K562 (cell line): ENCODE results near the gene MPRIP. TPM values are rescaled to one million over a fixed set of nuclear protein-coding genes. Genes with fewer than 3 reads are reported as not detected.

Source experiments
- ATAC-seq: fragments of 200-7000 bp; cut with Tn5 transposase; 3 replicates; pipeline ENCODE4 v1.9.1; 2020; ENCODE audit warnings: moderate library complexity
- BruUV-seq: library from RNA; stranded (reverse); fragments of 400-500 nt; replicated peaks from 2 replicates; lab custom pipeline; 2021; lab: Mats Ljungman, UMichigan
- CTCF ChIA-PET: fragments of 300-600 bp; formaldehyde crosslinking; extraction: SDS; loops from one replicate; lab custom pipeline; 2021; ENCODE audit warnings: low intra/inter-chr PET ratio; lab: Yijun Ruan, JAX
- POLR2A ChIA-PET: fragments of 300-600, 350-650 bp; sonication (Branson Sonifier 250); formaldehyde crosslinking; extraction: SDS; loops from one replicate; lab custom pipeline; 2021; ENCODE audit warnings: antibody characterized with exemption, inconsistent platforms; lab: Yijun Ruan, JAX
- DNase-seq, 4 experiments: peaks; one replicate each; pipeline versions ENCODE4 v3.0.0 to v3.0.0-alpha.2; 2011 to 2018; ENCODE audit warnings: low spot score in 3 of 4, mixed read lengths in 3 of 4; ENCODE audit errors: extremely low read depth in 1 of 4
- FAIRE-seq: peaks from 2 replicates; lab custom pipeline; 2011; peaks lifted over from hg19 to GRCh38; lab: Jason Lieb, UNC
- H2AFZ ChIP-seq: 2 replicates; pipeline ENCODE4 v1.6.0; 2011; ENCODE audit warnings: low read depth, low read length, control low read depth, inconsistent platforms
- H3K27ac ChIP-seq: fragments of 200-600 bp; 3 replicates; pipeline ENCODE4 v1.8.0; 2011; ENCODE audit warnings: low read depth, mild to moderate bottlenecking, control low read depth, inconsistent platforms, low read length, moderate library complexity, mixed read lengths; ENCODE audit errors: extremely low read depth
- H3K27me3 ChIP-seq, 2 experiments: fragments of 300-600 bp in 1 of 2; 2 replicates in 1 of 2; 3 replicates in 1 of 2; pipeline versions ENCODE4 v1.6.0 to v1.8.0; 2011; ENCODE audit warnings: inconsistent platforms in 2 of 2, low read length in 2 of 2, mild to moderate bottlenecking in 1 of 2, mixed read lengths in 1 of 2, moderate library complexity in 1 of 2; ENCODE audit not compliant: control insufficient read depth in 2 of 2, insufficient read depth in 2 of 2
- H3K36me3 ChIP-seq: fragments of 300-600 bp; 3 replicates; pipeline ENCODE4 v1.8.0; 2011; ENCODE audit warnings: mild to moderate bottlenecking, low read length, inconsistent platforms; ENCODE audit not compliant: control insufficient read depth, insufficient read depth
- H3K4me1 ChIP-seq, 2 experiments: fragments of 200-600 bp in 1 of 2; replicated peaks in 1 of 2; 2 replicates in 1 of 2; 3 replicates in 1 of 2; pipeline versions ENCODE4 v1.5.1 to v1.8.0; 2011; ENCODE audit warnings: inconsistent platforms in 2 of 2, low read length in 2 of 2, mild to moderate bottlenecking in 1 of 2, mixed read lengths in 1 of 2, moderate library complexity in 1 of 2; ENCODE audit not compliant: control insufficient read depth in 2 of 2, insufficient read depth in 2 of 2
- H3K4me2 ChIP-seq: 2 replicates; pipeline ENCODE4 v1.6.1; 2011; ENCODE audit warnings: low read length, control low read depth, inconsistent platforms, mixed read lengths; ENCODE audit not compliant: insufficient read depth
- H3K4me3 ChIP-seq: fragments of 200-600 bp; sonication (generic), shearing (Covaris generic); 2 replicates; pipeline ENCODE4 v1.5.1; 2016; ENCODE audit warnings: control low read depth, inconsistent platforms
- H3K79me2 ChIP-seq: fragments of 200-600 bp; 3 replicates; pipeline ENCODE4 v1.8.0; 2011; ENCODE audit warnings: low read length, inconsistent platforms; ENCODE audit not compliant: control insufficient read depth, insufficient read depth
- H3K9ac ChIP-seq, 2 experiments: 2 replicates each; pipeline versions ENCODE4 v1.6.0 to v1.6.1; 2011; ENCODE audit warnings: low read depth in 2 of 2, low read length in 2 of 2, control low read depth in 1 of 2, inconsistent platforms in 1 of 2, mild to moderate bottlenecking in 1 of 2, mixed read lengths in 1 of 2; ENCODE audit not compliant: insufficient read depth in 1 of 2
- H3K9me1 ChIP-seq: one replicate; pipeline ENCODE4 v1.6.0; 2011; ENCODE audit warnings: inconsistent platforms, mild to moderate bottlenecking, low read length, moderate library complexity; ENCODE audit not compliant: control insufficient read depth, insufficient read depth
- H3K9me3 ChIP-seq: replicated peaks from 2 replicates; pipeline ENCODE4 v1.5.1; 2011; ENCODE audit warnings: low read depth, low read length, inconsistent platforms; ENCODE audit not compliant: control insufficient read depth, insufficient read depth
- H4K20me1 ChIP-seq: replicated peaks from 2 replicates; pipeline ENCODE4 v1.6.1; 2011; ENCODE audit warnings: low read length, inconsistent platforms, mixed read lengths; ENCODE audit not compliant: control insufficient read depth, insufficient read depth
- ESRRB ChIP-seq: fragments of 250-450 bp; sonication (Bioruptor Pico); IDR thresholded peaks from 2 replicates; pipeline ENCODE4 v1.5.0; 2020; ENCODE audit warnings: mild to moderate bottlenecking, moderate library complexity, borderline replicate concordance
- HDAC6 ChIP-seq: IDR thresholded peaks from 2 replicates; pipeline ENCODE4 v1.6.1; 2012; ENCODE audit warnings: low read depth, mild to moderate bottlenecking, control low read depth, inconsistent platforms, low read length, moderate library complexity
- POLR2H ChIP-seq: IDR thresholded peaks from 2 replicates; pipeline ENCODE4 v1.6.1; 2016; ENCODE audit warnings: missing genetic modification characterization, low read depth, mild to moderate bottlenecking, control low read depth, missing compliant biosample characterization, moderate library complexity
- RBM25 ChIP-seq: fragments of 200-400 bp; formaldehyde crosslinking; IDR thresholded peaks from 2 replicates; pipeline ENCODE4 v1.6.1; 2018; ENCODE audit warnings: low read length, low read depth, moderate library complexity; ENCODE audit not compliant: severe bottlenecking
- TAF1 ChIP-seq: IDR thresholded peaks from 2 replicates; pipeline ENCODE4 v1.6.1; 2011; ENCODE audit warnings: mild to moderate bottlenecking, low read length, moderate library complexity; ENCODE audit not compliant: insufficient read depth, control insufficient read depth, severe bottlenecking; ENCODE audit errors: extremely low read depth
- ZC3H11A ChIP-seq: IDR thresholded peaks from 2 replicates; pipeline ENCODE4 v1.6.1; 2012; ENCODE audit warnings: low read depth, low read length, improper control_type of control experiment
- ZNF318 ChIP-seq, 2 experiments: fragments of 450-650 bp; IDR thresholded peaks; 2 replicates each; pipeline ENCODE4 v1.6.1; 2016; ENCODE audit warnings: mild to moderate bottlenecking in 2 of 2, borderline replicate concordance in 1 of 2, low read depth in 1 of 2, moderate library complexity in 1 of 2
- WGBS: fragments of 100-300 bp; shearing (Covaris generic); methylation state at CpG from one replicate; pipeline ENCODE4 v1.1.6; 2016; ENCODE audit warnings: low coverage, mixed read lengths; ENCODE audit not compliant: insufficient coverage; ENCODE audit errors: missing lambda C conversion rate; 5-methylcytosine and 5-hydroxymethylcytosine counted together
- in situ Hi-C: fragments of 300-500 bp; cut with MboI; formaldehyde crosslinking; loops from 4 replicates; pipeline ENCODE4 v1.15.0; 2018; ENCODE audit warnings: inconsistent platforms, mixed read lengths
- intact Hi-C: fragments of 100-400 bp; cut with micrococcal nuclease; formaldehyde crosslinking; loops from 2 replicates; pipeline ENCODE4 v1.14.2; 2022
- polyA plus RNA-seq, 8 experiments: library from polyadenylated mRNA; depleted of rRNA in 4 of 8; stranded (reverse) in 5 of 8; unstranded in 3 of 8; fragments of >200 nt; fragmentation: Nextera tagmentation in 2 of 8; fragmentation: Illumina TruSeq in 1 of 8; extraction: Ambion mirVana in 2 of 8; extraction: Trizol in 1 of 8; gene quantifications; 2 replicates each; pipeline versions ENCODE4 v1.2.1 to v1.2.3, GENCODE V29; 2011 to 2014; ENCODE audit warnings: inconsistent platforms in 1 of 8, missing spikeins in 1 of 8
- total RNA-seq, 7 experiments: library from RNA; depleted of rRNA in 6 of 7; stranded (reverse); fragments of >200 nt in 6 of 7; fragmentation: Illumina TruSeq in 2 of 7; extraction: Trizol in 2 of 7; gene quantifications; 2 replicates each; pipeline versions ENCODE4 v1.2.1 to v1.2.3, GENCODE V29; 2011 to 2021; ENCODE audit warnings: low replicate concordance in 1 of 7

The MPRIP gene
- total and polyA plus RNA-seq, 9 of the 15 experiments (the other 6 are each of a cell fraction or from before 2014, with no cell fraction given): 10.0 to 72.6 (median 30.1) TPM

- FAIRE-seq (no peak), DNase-seq (no peak), ATAC-seq (no peak)
- CTCF ChIA-PET: no interaction called here
- Histone ChIP-seq H3K27me3 (no peaks in the 10 kb centered on the region), H3K79me2 (no peaks in the 10 kb centered on the region), H3K4me3 (no peak overlapping the region), H3K9ac (no peak overlapping the region), H3K4me2 (no peak overlapping the region), H3K4me1 (peaks cover 0 to 11% of the 10 kb centered on the region in 2 experiments; a peak in 2 of 5 replicates), H2AFZ (no peak overlapping the region), H3K9me1 (no peaks in the 10 kb centered on the region), H4K20me1 (no peaks in the 10 kb centered on the region; the same call in 1 of the 2 replicates), H3K27ac (no peak overlapping the region), H3K9me3 (no peaks in the 10 kb centered on the region), H3K36me3 (peaks cover 84% of the 10 kb centered on the region; the same call in 2 of the 3 replicates)
- TF ChIP-seq ZC3H11A: no peak
- TF ChIP-seq POLR2H (tag): no peak
- intact Hi-C loops: no loop called here
- in situ Hi-C loops: no loop called here
- POLR2A ChIA-PET: no interaction called here
- BruUV-seq: no TSS peak
- 95% methylated on average over 3 of the region's 3 CpGs for WGBS
Measured at GRCh38 chr17:17217995-17218394, 175.7 kb downstream of the MPRIP start.

GRCh38 chr17:17220529-17220928 is 178.3 kb downstream of the MPRIP start:
- Histone ChIP-seq H3K79me2 (no peaks in the 10 kb centered on the region), H3K9me1 (no peaks in the 10 kb centered on the region), H4K20me1 (no peaks in the 10 kb centered on the region; the same call in 1 of the 2 replicates), H3K4me1 (peaks cover 0 to 5% of the 10 kb centered on the region in 2 experiments; a peak in 2 of 5 replicates), H3K27ac (no peak overlapping the region), H3K4me3 (no peak overlapping the region), H3K9ac (0 out of 4 replicates have a peak overlapping the region, but pooled peaks of 1 of the 2 experiments have one; percentile 9), H2AFZ (no peak overlapping the region), H3K4me2 (no peak overlapping the region), H3K27me3 (no peaks in the 10 kb centered on the region), H3K9me3 (no peaks in the 10 kb centered on the region), H3K36me3 (peaks cover 86% of the 10 kb centered on the region; the same call in 2 of the 3 replicates)
- FAIRE-seq (no peak), DNase-seq (no peak), ATAC-seq (no peak)
- POLR2A ChIA-PET: no interaction called here
- in situ Hi-C loops (no loop called here), intact Hi-C loops (no loop called here)
- no TSS peak for BruUV-seq
- CTCF ChIA-PET: no interaction called here
- 98% methylated on average over 8 of the region's 8 CpGs for WGBS
- TF ChIP-seq TAF1 (no peak), ZNF318 (IDR thresholded peaks at IDR 0.05; ENCODE audit: borderline replicate concordance in 1 of 2, low read depth in 1 of 2) (no peak), HDAC6 (no peak), ESRRB (CRISPR knock-in tag) (no peak), RBM25 (no peak)
